ENCODE data around the gene PGAP2.
"Not testable (repeated sequence)": the region's sequence is repeated elsewhere in the genome, so short reads cannot be mapped to it uniquely, and the experiment has no call there.

Gene PGAP2

GRCh38 chr11:3807909-3808860 lies at the start of gene PGAP2:
Gene PGAP2, plus strand, starts transcription at chr11:3808560. Its CDS starts 2,700 bp downstream, at chr11:3811260.
- Histone ChIP-seq H3K4me3 (ENCODE audit: low read depth in 1 of 2, low read length in 2 of 2) (peak within 1 kb of the TSS; percentile 83 to 92), H3K9me3 (ENCODE audit: control insufficient read depth in 1 of 2, low read length in 2 of 2) (no peaks in the 10 kb centered on the region), H3K36me3 (ENCODE audit: control insufficient read depth in 1 of 2, insufficient read depth in 2 of 2, low read length in 2 of 2) (peaks cover 0 to 9% of the 10 kb centered on the region in 2 donors), H3K9ac (ENCODE audit: low read depth in 1 of 2, low read length in 2 of 2) (peak within 1 kb of the TSS; percentile 68 to 89), H3K4me1 (ENCODE audit: control insufficient read depth in 1 of 2, insufficient read depth in 2 of 2, low read length in 2 of 2) (peaks cover 12 to 16% of the 10 kb centered on the region in 2 donors), H3K27me3 (ENCODE audit: control insufficient read depth in 1 of 2, insufficient read depth in 2 of 2, low read length in 2 of 2) (no peaks in the 10 kb centered on the region), H3K27ac (ENCODE audit: low read depth, low read length) (no peak within 1 kb of the TSS)

DNA sequence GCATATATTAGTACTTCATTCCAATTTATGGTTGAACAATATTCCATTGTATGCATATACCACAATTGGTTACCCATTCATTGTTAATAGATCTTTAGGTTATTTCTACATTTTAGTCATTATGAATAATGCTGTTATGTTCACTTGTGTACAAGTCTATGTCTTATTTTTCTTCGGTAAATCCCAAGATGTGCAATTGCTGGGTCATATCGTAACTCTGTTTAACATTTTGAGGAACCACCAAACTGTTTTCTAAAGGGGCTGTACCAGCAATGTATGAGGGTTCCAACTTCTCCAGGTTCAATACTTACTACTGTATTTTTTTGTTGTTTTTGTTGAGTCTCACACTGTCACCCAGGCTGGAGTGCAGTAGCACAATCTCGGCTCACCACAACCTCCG lies 44.1 kb upstream of the PGAP2 start:
- Histone ChIP-seq H3K27ac (ENCODE audit: low read depth, low read length) (no peak overlapping the region), H3K9me3 (ENCODE audit: control insufficient read depth in 1 of 2, low read length in 2 of 2) (no peaks in the 10 kb centered on the region), H3K27me3 (ENCODE audit: control insufficient read depth in 1 of 2, insufficient read depth in 2 of 2, low read length in 2 of 2) (no peaks in the 10 kb centered on the region), H3K4me1 (ENCODE audit: control insufficient read depth in 1 of 2, insufficient read depth in 2 of 2, low read length in 2 of 2) (no peaks in the 10 kb centered on the region), H3K36me3 (ENCODE audit: control insufficient read depth in 1 of 2, insufficient read depth in 2 of 2, low read length in 2 of 2) (peaks cover 37 to 88% of the 10 kb centered on the region in 2 donors), H3K9ac (ENCODE audit: low read depth in 1 of 2, low read length in 2 of 2) (no peak overlapping the region), H3K4me3 (ENCODE audit: low read depth in 1 of 2, low read length in 2 of 2) (no peak overlapping the region)

- H3K4me3 ChIP-seq (ENCODE audit: low read depth in 1 of 2, low read length in 2 of 2); H3K9ac ChIP-seq (ENCODE audit: low read depth in 1 of 2, low read length in 2 of 2); H3K27ac ChIP-seq (ENCODE audit: low read depth, low read length); H3K9me3 ChIP-seq (ENCODE audit: control insufficient read depth in 1 of 2, low read length in 2 of 2); H3K27me3 ChIP-seq (ENCODE audit: control insufficient read depth in 1 of 2, insufficient read depth in 2 of 2, low read length in 2 of 2); H3K4me1 ChIP-seq (ENCODE audit: control insufficient read depth in 1 of 2, insufficient read depth in 2 of 2, low read length in 2 of 2): not testable (repeated sequence)
- peaks cover 38 to 91% of the 10 kb centered on the region in 2 donors for H3K36me3 ChIP-seq (ENCODE audit: control insufficient read depth in 1 of 2, insufficient read depth in 2 of 2, low read length in 2 of 2)
Measured at GRCh38 chr11:3766836-3767235, 41.5 kb upstream of the PGAP2 start.

DNA sequence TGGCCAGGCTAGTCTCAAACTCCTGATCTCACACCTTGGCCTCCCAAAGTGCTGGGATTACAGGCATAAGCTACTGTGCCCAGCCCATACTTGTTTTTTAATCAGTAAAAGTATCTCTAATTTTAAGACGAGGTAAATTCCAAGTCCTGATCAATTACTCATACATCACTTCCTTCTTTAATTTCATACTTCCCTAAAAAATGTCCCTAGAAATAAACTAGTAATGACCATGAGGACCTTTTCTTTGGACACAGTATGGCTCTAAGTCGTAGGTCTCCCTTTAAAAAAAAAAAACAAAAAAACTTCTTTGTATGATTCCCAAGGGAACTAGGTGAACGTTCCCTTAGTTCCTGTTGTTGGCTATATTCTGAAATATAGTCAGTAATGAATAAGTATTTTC lies 40.8 kb upstream of the PGAP2 start:
- H3K27ac ChIP-seq (ENCODE audit: low read depth, low read length), result no peak overlapping the region
- no peak overlapping the region for H3K9ac ChIP-seq (ENCODE audit: low read depth in 1 of 2, low read length in 2 of 2)
- no peaks in the 10 kb centered on the region for H3K9me3 ChIP-seq (ENCODE audit: control insufficient read depth in 1 of 2, low read length in 2 of 2)
- H3K4me1 ChIP-seq (ENCODE audit: control insufficient read depth in 1 of 2, insufficient read depth in 2 of 2, low read length in 2 of 2), result no peaks in the 10 kb centered on the region
- H3K4me3 ChIP-seq (ENCODE audit: low read depth in 1 of 2, low read length in 2 of 2), result no peak overlapping the region
- peaks cover 40 to 94% of the 10 kb centered on the region in 2 donors for H3K36me3 ChIP-seq (ENCODE audit: control insufficient read depth in 1 of 2, insufficient read depth in 2 of 2, low read length in 2 of 2)
- H3K27me3 ChIP-seq (ENCODE audit: control insufficient read depth in 1 of 2, insufficient read depth in 2 of 2, low read length in 2 of 2), result no peaks in the 10 kb centered on the region

DNA sequence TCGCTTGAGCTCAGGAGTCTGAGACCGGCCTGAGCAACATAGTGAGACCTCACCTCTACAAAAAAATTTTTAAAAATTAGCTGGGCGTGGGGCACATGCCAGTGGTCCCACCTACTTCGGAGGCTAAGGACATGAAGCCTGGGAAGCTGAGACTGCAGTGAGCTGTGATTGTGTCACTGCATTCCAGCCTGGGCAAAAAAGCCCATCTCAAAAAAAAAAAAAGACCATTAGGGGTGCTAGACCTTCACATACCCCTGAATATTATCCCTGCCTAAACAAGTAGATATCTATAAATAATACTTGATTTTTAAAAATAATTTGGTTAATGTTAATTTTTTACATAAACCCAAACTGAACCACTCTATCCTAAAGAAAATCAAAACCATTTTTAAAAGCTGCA lies 35.2 kb upstream of the PGAP2 start:
- Histone ChIP-seq H3K27ac (ENCODE audit: low read depth, low read length) (no peak overlapping the region), H3K36me3 (ENCODE audit: control insufficient read depth in 1 of 2, insufficient read depth in 2 of 2, low read length in 2 of 2) (peaks cover 35 to 86% of the 10 kb centered on the region in 2 donors), H3K4me1 (ENCODE audit: control insufficient read depth in 1 of 2, insufficient read depth in 2 of 2, low read length in 2 of 2) (no peaks in the 10 kb centered on the region), H3K9me3 (ENCODE audit: control insufficient read depth in 1 of 2, low read length in 2 of 2) (no peaks in the 10 kb centered on the region), H3K27me3 (ENCODE audit: control insufficient read depth in 1 of 2, insufficient read depth in 2 of 2, low read length in 2 of 2) (no peaks in the 10 kb centered on the region), H3K9ac (ENCODE audit: low read depth in 1 of 2, low read length in 2 of 2) (no peak overlapping the region), H3K4me3 (ENCODE audit: low read depth in 1 of 2, low read length in 2 of 2) (no peak overlapping the region)

- Histone ChIP-seq H3K36me3 (ENCODE audit: control insufficient read depth in 1 of 2, insufficient read depth in 2 of 2, low read length in 2 of 2) (peaks cover 36 to 78% of the 10 kb centered on the region in 2 donors), H3K27ac (ENCODE audit: low read depth, low read length) (no peak overlapping the region), H3K4me1 (ENCODE audit: control insufficient read depth in 1 of 2, insufficient read depth in 2 of 2, low read length in 2 of 2) (no peaks in the 10 kb centered on the region), H3K9ac (ENCODE audit: low read depth in 1 of 2, low read length in 2 of 2) (no peak overlapping the region), H3K9me3 (ENCODE audit: control insufficient read depth in 1 of 2, low read length in 2 of 2) (no peaks in the 10 kb centered on the region), H3K27me3 (ENCODE audit: control insufficient read depth in 1 of 2, insufficient read depth in 2 of 2, low read length in 2 of 2) (no peaks in the 10 kb centered on the region), H3K4me3 (ENCODE audit: low read depth in 1 of 2, low read length in 2 of 2) (no peak overlapping the region)
Measured at GRCh38 chr11:3775736-3776406, 32.5 kb upstream of the PGAP2 start.

GRCh38 chr11:3781423-3781822 lies 26.9 kb upstream of the PGAP2 start:
- Histone ChIP-seq H3K27ac (ENCODE audit: low read depth, low read length) (no peak overlapping the region), H3K4me1 (ENCODE audit: control insufficient read depth in 1 of 2, insufficient read depth in 2 of 2, low read length in 2 of 2) (peaks cover 0 to under 1% of the 10 kb centered on the region in 2 donors), H3K9ac (ENCODE audit: low read depth in 1 of 2, low read length in 2 of 2) (no peak overlapping the region)

DNA sequence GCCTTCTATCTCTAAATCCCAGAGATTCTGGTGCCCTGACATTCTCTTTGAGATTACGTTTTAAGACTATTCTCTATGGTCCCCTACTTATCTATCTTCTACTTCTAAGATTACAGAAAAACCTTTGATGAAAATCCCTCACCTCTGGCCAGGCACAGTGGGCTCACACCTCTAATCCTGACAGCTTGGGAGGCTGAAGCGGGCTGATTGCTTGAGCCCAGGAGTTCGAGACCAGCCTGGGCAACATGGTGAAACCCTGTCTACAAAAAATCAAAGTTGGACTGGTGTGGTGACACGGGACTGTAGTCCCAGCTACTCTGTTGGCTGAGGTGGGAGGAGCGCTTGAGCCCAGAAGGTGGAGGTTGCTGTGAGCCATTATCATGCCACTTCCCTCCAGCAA lies 25.4 kb upstream of the PGAP2 start:
- peaks cover 13 to 23% of the 10 kb centered on the region in 2 donors for H3K36me3 ChIP-seq (ENCODE audit: control insufficient read depth in 1 of 2, insufficient read depth in 2 of 2, low read length in 2 of 2)
- peaks cover 0 to 3% of the 10 kb centered on the region in 2 donors for H3K4me1 ChIP-seq (ENCODE audit: control insufficient read depth in 1 of 2, insufficient read depth in 2 of 2, low read length in 2 of 2)
- H3K4me3 ChIP-seq (ENCODE audit: low read depth in 1 of 2, low read length in 2 of 2), result no peak overlapping the region
- no peaks in the 10 kb centered on the region for H3K9me3 ChIP-seq (ENCODE audit: control insufficient read depth in 1 of 2, low read length in 2 of 2)
- H3K9ac ChIP-seq (ENCODE audit: low read depth in 1 of 2, low read length in 2 of 2), result no peak overlapping the region
- no peak overlapping the region for H3K27ac ChIP-seq (ENCODE audit: low read depth, low read length)
- no peaks in the 10 kb centered on the region for H3K27me3 ChIP-seq (ENCODE audit: control insufficient read depth in 1 of 2, insufficient read depth in 2 of 2, low read length in 2 of 2)

More at GRCh38 chr11:3781423-3781822, 26.9 kb upstream of the PGAP2 start:
- no peak overlapping the region for H3K4me3 ChIP-seq (ENCODE audit: low read depth in 1 of 2, low read length in 2 of 2)
- no peaks in the 10 kb centered on the region for H3K27me3 ChIP-seq (ENCODE audit: control insufficient read depth in 1 of 2, insufficient read depth in 2 of 2, low read length in 2 of 2)
- no peaks in the 10 kb centered on the region for H3K9me3 ChIP-seq (ENCODE audit: control insufficient read depth in 1 of 2, low read length in 2 of 2)
- peaks cover 13 to 33% of the 10 kb centered on the region in 2 donors for H3K36me3 ChIP-seq (ENCODE audit: control insufficient read depth in 1 of 2, insufficient read depth in 2 of 2, low read length in 2 of 2)

- peaks cover 7 to 17% of the 10 kb centered on the region in 2 donors for H3K36me3 ChIP-seq (ENCODE audit: control insufficient read depth in 1 of 2, insufficient read depth in 2 of 2, low read length in 2 of 2)
- no peak overlapping the region for H3K4me3 ChIP-seq (ENCODE audit: low read depth in 1 of 2, low read length in 2 of 2)
- H3K9me3 ChIP-seq (ENCODE audit: control insufficient read depth in 1 of 2, low read length in 2 of 2), result no peaks in the 10 kb centered on the region
- no peaks in the 10 kb centered on the region for H3K27me3 ChIP-seq (ENCODE audit: control insufficient read depth in 1 of 2, insufficient read depth in 2 of 2, low read length in 2 of 2)
- H3K27ac ChIP-seq (ENCODE audit: low read depth, low read length), result no peak overlapping the region
- no peak overlapping the region for H3K9ac ChIP-seq (ENCODE audit: low read depth in 1 of 2, low read length in 2 of 2)
- peaks cover 0 to 3% of the 10 kb centered on the region in 2 donors for H3K4me1 ChIP-seq (ENCODE audit: control insufficient read depth in 1 of 2, insufficient read depth in 2 of 2, low read length in 2 of 2)
Measured at GRCh38 chr11:3783611-3784010, 24.7 kb upstream of the PGAP2 start.

DNA sequence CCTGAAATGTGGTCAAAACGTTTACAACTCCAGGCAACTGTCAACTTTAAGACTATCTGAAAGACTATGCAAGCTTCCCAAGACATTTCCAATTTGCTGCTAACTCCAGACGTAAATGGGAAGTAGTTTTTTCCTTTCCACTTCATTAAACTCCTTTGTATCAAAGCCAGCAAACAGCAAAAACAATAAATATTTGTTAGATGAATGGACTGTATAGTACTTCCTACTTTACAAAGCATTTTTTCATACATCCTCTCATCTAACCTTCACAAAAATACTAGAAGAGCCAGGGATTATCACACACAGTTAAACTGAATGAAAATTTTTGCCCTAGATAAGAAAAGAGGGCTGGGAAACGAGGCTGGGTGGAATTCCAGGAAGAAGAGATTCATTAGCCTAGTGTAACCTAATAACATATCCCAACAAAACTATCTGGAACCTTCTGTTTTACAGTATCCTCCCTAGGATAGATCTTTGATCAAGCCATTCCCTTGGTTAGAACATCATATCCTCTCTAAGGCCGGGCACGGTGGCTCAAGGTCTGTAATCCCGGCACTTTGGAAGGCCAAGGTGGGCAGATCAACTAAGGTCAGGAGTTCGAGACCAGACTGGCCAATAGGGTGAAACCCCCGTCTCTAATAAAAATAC lies 21.5 kb upstream of the PGAP2 start:
- peaks cover 0 to 3% of the 10 kb centered on the region in 2 donors for H3K4me1 ChIP-seq (ENCODE audit: control insufficient read depth in 1 of 2, insufficient read depth in 2 of 2, low read length in 2 of 2)
- H3K27ac ChIP-seq (ENCODE audit: low read depth, low read length), result no peak overlapping the region
- H3K9me3 ChIP-seq (ENCODE audit: control insufficient read depth in 1 of 2, low read length in 2 of 2), result no peaks in the 10 kb centered on the region
- peaks cover 0 to 5% of the 10 kb centered on the region in 2 donors for H3K36me3 ChIP-seq (ENCODE audit: control insufficient read depth in 1 of 2, insufficient read depth in 2 of 2, low read length in 2 of 2)
- no peaks in the 10 kb centered on the region for H3K27me3 ChIP-seq (ENCODE audit: control insufficient read depth in 1 of 2, insufficient read depth in 2 of 2, low read length in 2 of 2)
- H3K9ac ChIP-seq (ENCODE audit: low read depth in 1 of 2, low read length in 2 of 2), result no peak overlapping the region
- no peak overlapping the region for H3K4me3 ChIP-seq (ENCODE audit: low read depth in 1 of 2, low read length in 2 of 2)

Measured in duodenal mucosa (tissue), 2 donors.